ENCODE measurements around the gene AMOTL1.
A peak's percentile ranks its signal among the peaks of the same experiment; 100 is the strongest.

The AMOTL1 gene

DNA sequence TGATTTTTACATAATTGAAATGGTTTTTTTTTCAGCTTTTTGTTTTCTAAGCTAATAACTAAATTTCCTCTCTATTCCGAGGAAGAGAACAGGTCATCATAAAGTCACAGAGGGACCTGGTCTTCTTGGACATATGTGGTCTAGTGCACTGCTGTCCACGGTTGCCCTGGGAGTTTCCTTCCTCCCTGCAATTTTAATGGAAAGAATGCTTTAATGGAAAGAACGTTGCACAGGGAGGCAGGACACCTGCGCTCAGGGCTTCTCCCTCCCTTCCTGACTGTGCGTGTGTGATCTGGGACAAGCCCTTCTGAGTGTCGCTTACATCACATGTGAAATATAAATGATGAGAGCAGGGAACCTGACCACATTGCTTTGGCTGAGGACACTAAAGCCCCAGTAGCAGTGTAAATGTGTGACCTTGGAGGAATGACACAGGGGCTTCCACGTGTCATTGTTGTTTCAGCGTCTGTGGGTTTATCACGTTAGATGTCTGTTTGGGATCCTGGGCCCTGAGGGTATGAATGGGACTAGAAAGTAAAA, 93.2 kb downstream of the AMOTL1 start:
- DNase-seq, result no peak

GRCh38 chr11:94862926-94863880, 95.0 kb downstream of the AMOTL1 start:
- DNase-seq, result no peak

GRCh38 chr11:94864506-94865045, 96.4 kb downstream of the AMOTL1 start:
- no peak for DNase-seq

DNA sequence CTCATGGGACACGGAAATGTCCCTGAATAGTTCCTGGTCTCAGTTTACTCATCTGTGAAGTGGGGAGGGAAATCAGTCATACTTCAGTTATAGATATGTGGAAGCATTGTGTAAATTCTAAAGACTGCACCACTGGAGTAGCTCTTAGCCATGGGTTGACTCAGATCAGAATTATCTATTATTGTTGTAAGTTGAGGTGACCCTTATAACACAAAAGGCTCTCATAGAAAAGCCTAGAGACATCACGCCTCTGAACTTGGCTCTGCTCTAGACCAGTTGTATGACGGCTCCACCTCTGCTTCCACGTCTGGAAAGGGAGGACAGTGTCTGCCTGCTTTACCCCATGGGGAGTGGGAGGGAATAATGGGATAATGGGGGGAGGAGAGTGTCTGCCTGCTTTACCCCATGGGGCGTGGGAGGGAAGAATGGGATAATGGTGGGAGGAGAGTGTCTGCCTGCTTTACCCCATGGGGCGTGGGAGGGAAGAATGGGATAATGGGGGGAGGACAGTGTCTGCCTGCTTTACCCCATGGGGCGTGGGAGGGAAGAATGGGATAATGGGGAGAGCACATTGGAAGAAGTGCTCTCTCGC, 98.2 kb downstream of the AMOTL1 start:
- DNase-seq, result no peak

DNA sequence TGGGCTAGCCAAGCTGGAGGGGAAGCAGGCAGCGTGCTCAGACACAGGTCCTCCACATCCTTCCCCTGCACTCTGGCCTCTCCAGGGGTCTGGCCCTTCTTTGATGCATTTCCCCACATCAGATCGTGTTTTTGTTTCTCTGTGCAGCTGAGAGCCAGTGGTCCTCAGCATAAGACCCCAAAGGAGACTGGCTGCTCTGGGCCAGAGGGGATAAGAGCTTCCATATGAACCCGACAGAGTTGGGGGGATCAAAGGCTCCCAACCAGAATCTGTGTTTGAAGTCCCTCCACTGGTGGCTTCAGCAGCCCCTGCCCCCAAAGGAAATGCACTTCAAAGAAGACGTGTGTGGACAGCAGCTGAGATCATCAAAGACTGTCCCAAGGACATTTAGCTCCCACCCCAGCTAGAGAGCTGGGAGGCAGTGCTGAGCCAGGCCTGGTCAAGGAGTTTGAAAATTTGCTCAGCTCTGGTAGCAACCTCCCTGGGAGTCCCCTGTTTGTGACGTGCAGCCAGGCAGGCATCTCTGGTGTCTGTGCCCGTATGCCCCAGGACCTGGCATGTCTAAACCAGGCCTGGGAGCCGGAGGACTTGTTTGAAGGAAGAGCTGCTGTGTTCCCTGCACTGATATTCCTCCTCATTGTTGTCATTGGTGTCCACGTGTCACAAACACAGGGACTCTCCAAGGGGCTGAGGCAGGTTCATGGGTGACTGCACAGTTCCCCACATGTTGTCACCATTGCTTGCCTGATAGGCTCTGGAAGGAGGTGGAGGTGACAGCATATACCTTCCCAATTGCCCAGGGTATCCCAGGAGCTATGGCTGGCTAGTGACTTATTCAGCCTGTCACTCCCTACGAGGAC, 99.0 kb downstream of the AMOTL1 start:
- no peak for DNase-seq

GRCh38 chr11:94868468-94868867, 100.3 kb downstream of the AMOTL1 start:
- no peak for DNase-seq

GRCh38 chr11:94869186-94869585, 101.0 kb downstream of the AMOTL1 start:
- no peak for DNase-seq

GRCh38 chr11:94870422-94870821, 102.3 kb downstream of the AMOTL1 start:
- no peak for DNase-seq

GRCh38 chr11:94871491-94872185, 103.5 kb downstream of the AMOTL1 start:
- no peak for DNase-seq

DNA sequence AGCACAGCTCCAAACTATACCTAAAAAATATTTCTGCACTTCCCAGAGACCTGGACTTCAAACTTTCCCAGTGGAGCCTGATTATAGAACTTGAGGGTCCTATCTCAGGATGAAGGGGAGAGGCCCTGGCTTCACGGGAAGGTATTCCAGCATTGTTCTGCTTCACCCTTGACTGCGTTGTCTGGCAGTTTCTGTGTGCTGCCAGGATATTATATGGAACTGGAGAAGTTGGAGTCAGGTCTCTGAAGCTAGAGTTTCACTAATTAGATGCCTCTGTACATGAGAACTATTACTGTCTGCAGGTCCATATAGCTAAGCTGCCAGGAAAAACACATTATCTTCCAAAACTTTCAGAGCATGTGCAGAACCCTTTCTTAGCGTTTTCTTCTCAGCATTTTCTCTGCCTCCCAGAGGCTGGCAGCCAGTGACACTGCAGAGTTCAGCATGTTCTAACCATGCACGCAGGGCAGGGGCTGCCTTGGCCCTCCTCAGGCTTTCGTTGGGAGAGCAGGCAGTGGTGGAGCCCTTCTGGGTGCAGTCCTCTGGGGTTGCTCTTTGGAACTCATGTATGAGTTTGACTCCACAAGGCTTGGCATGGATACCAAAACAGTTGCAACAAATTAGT, 105.9 kb downstream of the AMOTL1 start:
- no peak for DNase-seq

DNA sequence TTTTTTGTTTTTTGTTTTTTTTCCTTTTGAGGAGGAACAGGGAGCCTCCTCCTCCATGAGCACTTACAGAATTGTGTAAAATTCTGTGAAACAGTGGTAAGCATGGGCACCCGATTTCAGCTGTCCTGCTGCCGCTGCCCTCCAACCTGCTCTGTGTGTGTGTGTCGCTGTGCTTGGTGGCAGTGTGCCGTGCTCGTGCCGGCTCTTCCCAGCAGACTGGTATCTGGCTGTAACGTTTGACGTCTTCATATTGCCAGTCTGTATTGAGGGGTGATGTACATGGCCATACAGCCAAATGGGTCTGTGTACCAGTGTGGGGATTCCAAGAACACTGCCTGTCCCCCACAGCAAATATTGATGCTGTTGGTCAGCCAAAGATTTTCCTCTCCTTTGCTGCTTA, 108.1 kb downstream of the AMOTL1 start:
- DNase-seq, result no peak

- peak; percentile 80 for DNase-seq
These were observed 108.7 kb downstream of the AMOTL1 start for GRCh38 chr11:94876645-94877442.

DNA sequence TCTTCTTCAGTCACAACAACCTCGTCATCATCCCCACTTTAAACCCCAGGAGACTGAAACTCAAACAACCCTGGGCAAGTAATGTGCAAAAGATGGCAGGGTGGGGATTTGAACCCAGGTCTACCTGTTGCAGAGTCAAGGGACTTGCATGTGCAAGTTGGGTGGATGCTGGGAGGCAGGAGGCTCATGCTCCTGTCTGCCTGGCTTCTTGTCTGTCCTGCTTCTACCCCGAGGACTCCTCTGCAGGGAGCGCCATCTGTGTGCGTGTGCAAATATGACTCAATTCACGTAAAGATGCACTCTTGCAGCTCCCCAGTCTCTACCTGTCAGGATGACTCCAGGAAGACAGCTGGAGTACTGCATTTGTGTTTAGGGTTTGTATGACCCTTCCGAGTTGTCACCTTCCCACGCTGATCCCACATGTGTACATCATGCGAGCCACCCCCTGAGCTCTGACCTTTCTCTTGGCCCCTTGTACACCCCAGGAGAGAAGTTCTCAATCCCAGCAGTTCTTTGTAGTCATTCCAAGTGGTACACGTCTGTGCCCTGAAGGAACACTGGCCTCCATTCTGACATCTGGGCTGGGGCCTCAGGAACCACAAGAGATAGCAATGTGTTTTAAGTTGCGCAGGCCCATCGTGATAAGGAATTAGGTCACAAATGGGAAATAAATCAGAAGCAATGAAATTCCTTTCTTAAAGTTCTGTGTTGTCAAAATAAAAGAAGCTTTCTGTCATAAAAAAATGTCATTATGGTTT, 109.5 kb downstream of the AMOTL1 start:
- no peak for DNase-seq

GRCh38 chr11:94879006-94879405, 110.8 kb downstream of the AMOTL1 start:
- DNase-seq, result no peak

DNA sequence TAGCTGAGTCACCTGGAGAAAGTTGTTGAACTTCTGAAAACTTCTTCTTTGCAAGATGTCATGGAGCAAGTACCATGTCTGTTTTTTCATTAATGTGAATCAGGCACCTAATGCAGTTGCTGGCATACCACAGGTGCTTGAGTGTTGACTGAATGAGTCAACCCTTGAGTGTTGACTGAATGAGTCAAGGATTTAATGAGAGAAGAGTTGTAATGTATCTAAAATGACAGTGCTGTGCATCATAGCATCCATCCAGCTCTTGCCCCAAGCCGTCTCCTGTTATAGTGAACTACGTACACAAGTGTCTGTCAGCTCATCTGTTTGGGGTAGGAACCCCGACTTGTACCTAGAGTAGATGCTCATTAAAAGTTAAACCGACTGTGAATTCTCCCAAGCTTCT, 112.1 kb downstream of the AMOTL1 start:
- no peak for DNase-seq

- DNase-seq, result no peak
These were observed 114.8 kb downstream of the AMOTL1 start for GRCh38 chr11:94882931-94883330.

- DNase-seq, result no peak
These were observed 115.7 kb downstream of the AMOTL1 start for GRCh38 chr11:94883878-94884277.

- DNase-seq, result no peak
These were observed 116.2 kb downstream of the AMOTL1 start for GRCh38 chr11:94884376-94884775.

DNA sequence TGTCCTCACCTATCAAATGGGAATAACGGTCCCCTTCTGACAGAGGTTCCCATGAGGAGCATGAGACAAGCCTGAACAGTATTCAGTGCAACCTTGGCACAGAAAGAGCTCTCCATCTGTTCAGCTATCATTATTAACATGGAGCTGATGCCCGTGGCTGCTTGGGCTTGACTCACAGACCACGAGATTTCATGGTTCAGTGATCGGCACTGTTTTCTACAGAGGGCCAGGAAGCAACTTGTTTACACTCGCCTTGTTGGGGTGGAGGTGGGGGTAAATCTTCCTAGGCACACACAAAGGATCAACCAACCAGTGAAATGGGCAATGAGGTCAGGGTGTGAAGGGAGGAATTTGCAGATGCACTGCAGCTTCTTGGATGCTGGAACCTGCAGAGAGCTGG, 117.0 kb downstream of the AMOTL1 start:
- DNase-seq, result no peak

- DNase-seq, result no peak
These were observed 117.4 kb downstream of the AMOTL1 start for GRCh38 chr11:94885581-94885980.
